Gastrocnemius medialis (tissue), 4 donors: ENCODE results near the gene MECP2. TPM values are rescaled to one million over a fixed set of nuclear protein-coding genes. Genes with fewer than 3 reads are reported as not detected.

ENCODE experiments used
- ATAC-seq, 2 donors: fragments of 150-250 bp; one replicate each; pipeline ENCODE4 v1.9.1; 2016
- DNase-seq, 2 donors: peaks; one replicate each; pipeline ENCODE4 v3.0.0-alpha.2; 2019
- H3K27ac ChIP-seq, 4 donors: fragments of 200-600 bp; sonication (generic); 1 replicate in 1 of 4; 2 replicates in 3 of 4; pipeline ENCODE4 v1.5.1; 2016 to 2018; ENCODE audit warnings: mild to moderate bottlenecking in 2 of 4, moderate library complexity in 1 of 4
- H3K27me3 ChIP-seq, 3 donors: fragments of 200-600 bp; sonication (generic) in 2 of 3; 1 replicate in 1 of 3; 2 replicates in 2 of 3; pipeline versions ENCODE4 v1.5.1 to v1.6.0; 2016 to 2019; ENCODE audit warnings: mild to moderate bottlenecking in 1 of 3, moderate library complexity in 1 of 3
- H3K36me3 ChIP-seq, 2 donors: fragments of 200-600 bp; sonication (generic) in 1 of 2; one replicate each; pipeline ENCODE4 v1.5.1; 2017 to 2018
- H3K4me1 ChIP-seq, 2 donors: fragments of 200-600 bp; sonication (generic) in 1 of 2; one replicate each; pipeline ENCODE4 v1.5.1; 2016 to 2017; ENCODE audit warnings: mild to moderate bottlenecking in 2 of 2
- H3K4me3 ChIP-seq, 4 donors: fragments of 200-600 bp; sonication (generic) in 3 of 4; 1 replicate in 1 of 4; 2 replicates in 3 of 4; pipeline ENCODE4 v1.5.1; 2016 to 2019; ENCODE audit warnings: mild to moderate bottlenecking in 2 of 4
- H3K9me3 ChIP-seq, 3 donors: fragments of 200-600 bp; sonication (generic) in 2 of 3; 1 replicate in 1 of 3; 2 replicates in 2 of 3; pipeline ENCODE4 v1.5.1; 2016 to 2019
- CTCF ChIP-seq, 5 experiments: fragments of 450-650 bp in 3 of 5; fragments of 200-600 bp in 2 of 5; sonication (generic) in 2 of 5; IDR thresholded peaks in 4 of 5; conservative IDR thresholded peaks in 1 of 5; 1 replicate in 4 of 5; 2 replicates in 1 of 5; pipeline ENCODE4 v1.5.1; 2016 to 2019; ENCODE audit warnings: antibody characterized with exemption in 5 of 5, mild to moderate bottlenecking in 3 of 5, moderate library complexity in 3 of 5
- POLR2A ChIP-seq, 2 donors: fragments of 450-650 bp; IDR thresholded peaks; one replicate each; pipeline ENCODE4 v1.6.1; 2017; ENCODE audit warnings: antibody characterized with exemption in 2 of 2, mild to moderate bottlenecking in 2 of 2, moderate library complexity in 2 of 2
- in situ Hi-C, 4 donors: fragments of 200-750 bp; cut with MboI; loops; one replicate each; pipeline versions ENCODE4 v1.15.0 to v1.8.0; 2017; ENCODE audit warnings: low sequenced_read_pairs in 4 of 4
- intact Hi-C: fragments of 100-400 bp; cut with DNase I; formaldehyde crosslinking; loops from one replicate; pipeline ENCODE4 v1.15.1; 2023; ENCODE audit warnings: low total_unique reads
- total RNA-seq, 4 donors: library from RNA; depleted of rRNA; stranded (reverse); fragments of >200 nt; gene quantifications; one replicate each; pipeline versions ENCODE4 v1.1.0 to v1.2.3, GENCODE V29; 2016

The MECP2 gene
- total RNA-seq, 4 donors from 2014 or later = 39.0 to 63.2 (median 45.2) TPM

DNA sequence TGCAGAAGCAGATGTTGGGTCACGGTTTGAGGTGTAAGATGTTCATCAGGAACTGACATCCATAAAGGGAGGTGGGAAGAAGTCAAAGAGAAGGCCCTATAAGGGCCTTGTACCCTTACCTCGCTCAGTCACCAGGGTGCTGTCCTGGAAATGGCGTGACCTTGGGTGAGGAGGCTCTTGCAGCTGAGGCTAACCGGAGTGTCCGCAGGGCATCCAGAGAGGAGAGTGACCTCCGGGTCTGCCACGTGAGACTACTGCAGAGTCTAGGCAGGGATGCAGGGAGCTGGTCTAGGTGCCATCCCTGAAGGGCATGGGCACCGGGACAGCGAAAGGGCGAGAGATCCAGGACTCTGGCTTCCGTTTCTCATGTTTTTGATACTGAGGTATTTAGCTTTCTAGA lies 49.1 kb downstream of the MECP2 start:
- ATAC-seq = no peak
- DNase-seq = no peak
- no peak overlapping the region for H3K4me3 ChIP-seq
- H3K36me3 ChIP-seq = no peaks in the 10 kb centered on the region
- H3K27ac ChIP-seq = peak overlapping the region; percentile 82 to 89 (median 88)
- in situ Hi-C loops = no loop called here
- H3K4me1 ChIP-seq = peaks cover 62 to 67% of the 10 kb centered on the region in 2 donors
- intact Hi-C loops = loop anchor here (2.0 to 10.0 kb wide), 3 partner anchors 30 to 344 kb away; partner anchors contain the start of genes ARHGAP4 and IRAK1
- no peaks in the 10 kb centered on the region for H3K9me3 ChIP-seq
- no peaks in the 10 kb centered on the region for H3K27me3 ChIP-seq
- TF ChIP-seq CTCF (IDR thresholded peaks at IDR 0.05 in 4 of 5, conservative IDR thresholded peaks at IDR 0.05 in 1 of 5) (no peak), POLR2A (IDR thresholded peaks at IDR 0.05) (no peak)

DNA sequence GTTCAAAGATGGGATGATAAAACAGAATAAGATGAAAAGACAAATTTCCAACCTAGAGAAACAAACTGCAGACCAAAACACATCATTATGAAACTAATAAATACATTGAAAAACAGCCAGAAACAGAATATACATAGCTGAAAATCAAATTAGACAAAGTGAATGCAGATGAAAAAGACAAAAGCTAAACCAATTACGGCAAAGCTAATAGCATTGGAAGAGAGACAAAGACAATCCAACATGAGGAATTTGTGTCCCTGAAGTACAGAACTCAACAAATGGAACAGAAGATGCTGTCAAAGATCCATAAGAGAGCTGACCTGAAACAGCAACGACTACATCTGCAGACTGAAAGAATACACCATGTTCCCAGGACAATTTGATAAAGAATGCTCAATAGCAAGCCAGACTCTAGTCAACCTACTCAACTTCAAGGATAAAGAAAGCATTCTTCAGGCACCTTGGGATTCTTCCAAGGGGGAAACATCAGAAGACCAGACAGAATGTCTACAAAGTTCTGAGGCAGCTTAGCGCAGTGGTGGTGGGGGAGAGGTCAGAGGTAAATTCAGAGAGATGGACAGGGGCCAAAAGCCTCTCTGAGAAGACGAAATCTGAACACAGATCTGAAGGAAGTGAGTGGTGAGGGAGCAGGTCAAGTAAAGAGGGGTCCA lies 50.4 kb downstream of the MECP2 start:
- H3K27me3 ChIP-seq = no peaks in the 10 kb centered on the region
- no peak for DNase-seq
- H3K9me3 ChIP-seq = no peaks in the 10 kb centered on the region
- no peak overlapping the region for H3K4me3 ChIP-seq
- H3K4me1 ChIP-seq = peaks cover 72 to 80% of the 10 kb centered on the region in 2 donors
- in situ Hi-C loops = no loop called here
- H3K36me3 ChIP-seq = no peaks in the 10 kb centered on the region
- intact Hi-C loops = loop anchor here (2.0 to 10.0 kb wide), 3 partner anchors 76 to 342 kb away; partner anchors contain the start of genes ARHGAP4 and HCFC1
- H3K27ac ChIP-seq = peak overlapping the region; percentile 82 to 89 (median 88)
- no peak for TF ChIP-seq POLR2A (IDR thresholded peaks at IDR 0.05)
- TF ChIP-seq CTCF (IDR thresholded peaks at IDR 0.05 in 4 of 5, conservative IDR thresholded peaks at IDR 0.05 in 1 of 5) = no peak
- no peak for ATAC-seq

DNA sequence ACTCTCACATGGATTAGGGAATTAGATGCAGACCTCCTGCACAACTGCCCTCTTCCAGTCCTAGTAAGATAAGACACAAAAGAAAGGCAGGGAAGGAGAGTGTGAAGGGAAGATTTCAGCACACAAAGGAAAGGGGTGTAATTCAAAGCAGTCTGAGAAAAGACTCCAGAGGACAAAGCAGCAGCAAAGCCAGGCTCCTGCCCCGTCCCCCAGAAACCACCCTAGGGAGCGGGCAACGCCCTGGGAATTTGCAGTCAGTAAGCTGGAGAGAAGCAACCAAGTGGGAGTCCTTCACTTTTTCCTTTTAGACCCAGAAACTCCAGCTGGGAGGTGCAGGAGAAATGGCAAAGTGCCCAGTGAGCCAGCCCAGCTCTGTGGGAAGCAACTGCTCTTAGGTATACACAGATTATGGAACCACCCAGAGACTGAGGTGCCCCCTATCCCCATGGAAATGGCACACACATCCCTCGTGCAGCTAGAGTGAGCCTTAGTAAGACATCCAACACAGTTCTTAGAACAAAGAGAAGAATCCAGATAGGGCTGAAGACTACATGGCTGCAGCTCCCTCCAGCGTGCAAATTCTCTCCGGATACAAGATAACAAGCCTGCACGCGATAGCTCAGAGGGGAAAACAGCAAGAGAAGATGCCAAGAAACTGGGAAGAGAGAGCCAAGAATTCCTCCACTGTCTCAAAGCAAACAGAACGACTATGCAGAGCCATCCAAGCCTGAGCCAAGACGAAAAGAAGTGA lies 51.3 kb downstream of the MECP2 start:
- TF ChIP-seq CTCF (IDR thresholded peaks at IDR 0.05 in 4 of 5, conservative IDR thresholded peaks at IDR 0.05 in 1 of 5) (no peak), POLR2A (IDR thresholded peaks at IDR 0.05) (no peak)
- ATAC-seq (peak; percentile 15 to 48), DNase-seq (peak; percentile 23 to 31)
- H3K27me3 ChIP-seq = no peaks in the 10 kb centered on the region
- no peaks in the 10 kb centered on the region for H3K9me3 ChIP-seq
- H3K4me3 ChIP-seq = no peak overlapping the region
- H3K27ac ChIP-seq = peak overlapping the region; percentile 82 to 89 (median 88)
- intact Hi-C loops (loop anchor here (2.0 to 10.0 kb wide), 3 partner anchors 75 to 341 kb away; partner anchors contain the start of genes ARHGAP4 and HCFC1), in situ Hi-C loops (no loop called here)
- H3K36me3 ChIP-seq = no peaks in the 10 kb centered on the region
- H3K4me1 ChIP-seq = peaks cover 76 to 85% of the 10 kb centered on the region in 2 donors

DNA sequence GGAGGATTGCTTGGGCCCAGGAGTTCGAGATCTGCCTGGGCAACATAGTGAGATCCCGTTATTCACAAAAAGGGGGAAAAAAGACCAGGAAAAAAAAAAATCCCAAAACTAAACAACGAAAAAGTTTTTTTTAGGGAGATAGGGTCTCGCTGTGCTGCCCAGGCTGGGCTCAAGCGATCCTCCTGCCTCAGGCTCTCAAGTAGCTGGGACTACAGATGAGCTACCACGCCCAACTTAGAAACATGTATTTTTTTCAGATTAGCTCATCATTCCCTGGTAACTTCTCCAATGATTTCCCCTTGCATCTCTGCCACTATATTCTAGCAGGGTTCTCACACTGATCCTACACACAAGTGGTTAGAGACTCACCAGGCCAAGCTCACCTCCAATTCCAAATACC lies 53.4 kb downstream of the MECP2 start:
- intact Hi-C loops = loop anchor here (10.0 kb wide), 1 partner anchor 339 kb away; no protein-coding TSS in a partner anchor

More for the DNA sequence above, 53.4 kb downstream of the MECP2 start:
- peaks cover 64 to 96% of the 10 kb centered on the region in 2 donors for H3K4me1 ChIP-seq
- H3K27ac ChIP-seq = peak overlapping the region; percentile 63 to 89 (median 78)
- no peak for TF ChIP-seq CTCF (IDR thresholded peaks at IDR 0.05 in 4 of 5, conservative IDR thresholded peaks at IDR 0.05 in 1 of 5)
- no peak for TF ChIP-seq POLR2A (IDR thresholded peaks at IDR 0.05)
- no peak for ATAC-seq
- no peak for DNase-seq
- no peaks in the 10 kb centered on the region for H3K36me3 ChIP-seq
- no peak overlapping the region for H3K4me3 ChIP-seq
- no peaks in the 10 kb centered on the region for H3K27me3 ChIP-seq
- H3K9me3 ChIP-seq = no peaks in the 10 kb centered on the region
- in situ Hi-C loops = no loop called here
